CD4-positive, alpha-beta memory T cell (primary cell): ENCODE data around the gene SERBP1. TPM values are rescaled to one million over a fixed set of nuclear protein-coding genes. Genes with fewer than 3 reads are reported as not detected.
A peak's percentile ranks its signal among the peaks of the same experiment; 100 is the strongest.

Experiments used
- CTCF ChIA-PET: fragments of 350-600 bp; sonication (Branson Sonifier 250); formaldehyde crosslinking; loops from one replicate; lab custom pipeline; 2021; ENCODE audit warnings: inconsistent platforms; ENCODE audit not compliant: partially characterized antibody; lab: Charles Lee
- POLR2A ChIA-PET: fragments of 350-600 bp; sonication (Branson Sonifier 250); formaldehyde crosslinking; loops from one replicate; lab custom pipeline; 2021; ENCODE audit not compliant: partially characterized antibody; lab: Charles Lee
- DNase-seq, 5 donors: peaks; one replicate each; pipeline versions ENCODE4 v3.0.0 to v3.0.0-alpha.2; 2020 to 2022; ENCODE audit warnings: mixed read lengths in 1 of 5
- H3K27ac ChIP-seq: one replicate; pipeline ENCODE4 v1.7.0; 2013; ENCODE audit warnings: low read depth, low read length
- H3K27me3 ChIP-seq: 2 replicates; pipeline ENCODE4 v1.7.0; 2013; ENCODE audit warnings: mild to moderate bottlenecking, low read length, moderate library complexity; ENCODE audit not compliant: insufficient read depth
- H3K36me3 ChIP-seq: 2 replicates; pipeline ENCODE4 v1.7.0; 2013; ENCODE audit warnings: mild to moderate bottlenecking, low read length, moderate library complexity; ENCODE audit not compliant: insufficient read depth
- H3K4me1 ChIP-seq: 2 replicates; pipeline ENCODE4 v1.7.0; 2013; ENCODE audit warnings: mild to moderate bottlenecking, low read length, moderate library complexity; ENCODE audit not compliant: insufficient read depth
- H3K4me3 ChIP-seq, 2 donors: one replicate each; pipeline ENCODE4 v1.7.0; 2013; ENCODE audit warnings: low read length in 2 of 2, mild to moderate bottlenecking in 1 of 2
- H3K9me3 ChIP-seq, 2 donors: one replicate each; pipeline ENCODE4 v1.7.0; 2013; ENCODE audit warnings: low read length in 2 of 2, control low read depth in 1 of 2; ENCODE audit not compliant: control insufficient read depth in 1 of 2
- H3K27ac Mint-ChIP-seq, 7 donors: one replicate each; pipeline ENCODE4 v1.8.0; 2020 to 2021; ENCODE audit warnings: mixed read lengths in 7 of 7, mild to moderate bottlenecking in 6 of 7, inconsistent platforms in 3 of 7, moderate library complexity in 3 of 7
- H3K27me3 Mint-ChIP-seq, 2 donors: one replicate each; pipeline ENCODE4 v1.8.0; 2020 to 2021; ENCODE audit warnings: mixed read lengths in 2 of 2
- H3K36me3 Mint-ChIP-seq, 2 donors: one replicate each; pipeline ENCODE4 v1.8.0; 2020 to 2021; ENCODE audit warnings: mixed read lengths in 2 of 2, inconsistent platforms in 1 of 2, mild to moderate bottlenecking in 1 of 2
- H3K4me1 Mint-ChIP-seq, 4 donors: one replicate each; pipeline ENCODE4 v1.8.0; 2020 to 2021; ENCODE audit warnings: mixed read lengths in 4 of 4, mild to moderate bottlenecking in 1 of 4
- H3K4me3 Mint-ChIP-seq, 8 donors: one replicate each; pipeline ENCODE4 v1.8.0; 2020 to 2021; ENCODE audit warnings: mixed read lengths in 8 of 8, mild to moderate bottlenecking in 7 of 8, moderate library complexity in 6 of 8, inconsistent platforms in 3 of 8
- H3K9me3 Mint-ChIP-seq, 8 donors: one replicate each; pipeline ENCODE4 v1.8.0; 2020 to 2021; ENCODE audit warnings: mixed read lengths in 8 of 8, mild to moderate bottlenecking in 5 of 8, inconsistent platforms in 3 of 8, moderate library complexity in 1 of 8
- intact Hi-C: fragments of 100-400 bp; cut with micrococcal nuclease; formaldehyde crosslinking; loops from one replicate; pipeline ENCODE4 v1.15.1; 2023
- polyA plus RNA-seq, 2 donors: library from polyadenylated mRNA; unstranded; fragments of 300-500 nt; fragmentation: Illumina TruSeq; gene quantifications; one replicate each; pipeline ENCODE4 v1.2.3, GENCODE V29; 2021
- total RNA-seq, 2 experiments: library from RNA; stranded (reverse); gene quantifications; one replicate each; pipeline ENCODE4 v1.2.3, GENCODE V29; 2021

The SERBP1 gene
- total and polyA plus RNA-seq, 4 experiments from 2014 or later: 94.9 to 154 (median 136) TPM

GRCh38 chr1:67432745-67433144 lies 2.5 kb upstream of the SERBP1 start:
- H3K4me1 ChIP-seq: peaks cover 14% of the 10 kb centered on the region
- no peak overlapping the region for H3K4me3 ChIP-seq
- H3K36me3 ChIP-seq: no peaks in the 10 kb centered on the region
- H3K9me3 ChIP-seq: no peaks in the 10 kb centered on the region
- no peaks in the 10 kb centered on the region for H3K27me3 ChIP-seq
- intact Hi-C loops: loop anchor here (5.0 to 10.0 kb wide), 2 partner anchors 200 to 668 kb away; no protein-coding TSS in a partner anchor
- ChIA-PET CTCF (interaction anchor here (0.8 to 1.5 kb wide), 4 partner anchors 8 to 437 kb away, joined by 3 to 7 read pairs (median 3); no protein-coding TSS in a partner anchor), POLR2A (no interaction called here)
- Mint-ChIP-seq H3K4me3 (no peak overlapping the region), H3K36me3 (peaks cover 9 to 31% of the 10 kb centered on the region in 2 donors), H3K27me3 (no peaks in the 10 kb centered on the region), H3K9me3 (no peaks in the 10 kb centered on the region), H3K4me1 (peaks cover 13 to 37% (median 16%) of the 10 kb centered on the region in 4 donors), H3K27ac (peak overlapping the region in 1 of 7 donors; percentile 35)
- DNase-seq: no peak
- H3K27ac ChIP-seq: no peak overlapping the region

- Mint-ChIP-seq H3K4me3 (peak overlapping the region; percentile 26 to 99 (median 72)), H3K27ac (peak overlapping the region; percentile 83 to 98 (median 98)), H3K36me3 (peaks cover 9 to 39% of the 10 kb centered on the region in 2 donors), H3K9me3 (no peaks in the 10 kb centered on the region), H3K4me1 (peaks cover 20 to 45% (median 23%) of the 10 kb centered on the region in 4 donors), H3K27me3 (no peaks in the 10 kb centered on the region)
- Histone ChIP-seq H3K27me3 (no peaks in the 10 kb centered on the region), H3K9me3 (no peaks in the 10 kb centered on the region), H3K4me3 (no peak overlapping the region), H3K4me1 (peaks cover 22% of the 10 kb centered on the region), H3K27ac (peak overlapping the region; percentile 88), H3K36me3 (no peaks in the 10 kb centered on the region)
- DNase-seq: no peak
- CTCF ChIA-PET: interaction anchor here (0.8 to 1.5 kb wide), 6 partner anchors 9 to 437 kb away, joined by 3 to 7 read pairs (median 3); no protein-coding TSS in a partner anchor
- POLR2A ChIA-PET: interaction anchor here (1.2 to 2.3 kb wide), 3 partner anchors 243 to 508 kb away, joined by 5 to 16 read pairs (median 5); partner anchors contain the start of genes DNAI4, MIER1 and SLC35D1
- intact Hi-C loops: loop anchor here (2.0 to 10.0 kb wide), 3 partner anchors 69 to 667 kb away; no protein-coding TSS in a partner anchor
Observed at GRCh38 chr1:67431869-67432578, 1.8 kb upstream of the SERBP1 start.

- peaks cover 23 to 50% (median 28%) of the 10 kb centered on the region in 4 donors for H3K4me1 Mint-ChIP-seq
- intact Hi-C loops: loop anchor here (2.0 to 10.0 kb wide), 3 partner anchors 70 to 666 kb away; no protein-coding TSS in a partner anchor
- POLR2A ChIA-PET: interaction anchor here (1.2 to 4.1 kb wide), 7 partner anchors 12 to 507 kb away, joined by 5 to 27 read pairs (median 15); partner anchors contain the start of genes DNAI4, GADD45A, MIER1 and SLC35D1
- peak overlapping the region; percentile 92 to 99 (median 95) for H3K4me3 Mint-ChIP-seq
- peaks cover 10 to 43% of the 10 kb centered on the region in 2 donors for H3K36me3 Mint-ChIP-seq
- H3K27ac Mint-ChIP-seq: peak overlapping the region; percentile 96 to 99 (median 98)
- H3K9me3 ChIP-seq: no peaks in the 10 kb centered on the region
- CTCF ChIA-PET: interaction anchor here (0.8 to 1.5 kb wide), 4 partner anchors 48 to 436 kb away, joined by 3 to 7 read pairs (median 4); no protein-coding TSS in a partner anchor
- no peaks in the 10 kb centered on the region for H3K9me3 Mint-ChIP-seq
- H3K27me3 ChIP-seq: no peaks in the 10 kb centered on the region
- H3K27ac ChIP-seq: peak overlapping the region; percentile 88
- DNase-seq: no peak
- no peaks in the 10 kb centered on the region for H3K27me3 Mint-ChIP-seq
- no peaks in the 10 kb centered on the region for H3K36me3 ChIP-seq
- H3K4me1 ChIP-seq: peaks cover 29% of the 10 kb centered on the region
- H3K4me3 ChIP-seq: peak overlapping the region; percentile 78 to 91
Observed at GRCh38 chr1:67431156-67431765, 1.1 kb upstream of the SERBP1 start.

- peak in 1 of 5 donors; percentile 26 for DNase-seq
- peaks cover 19 to 57% of the 10 kb centered on the region in 2 donors for H3K36me3 Mint-ChIP-seq
- H3K27me3 Mint-ChIP-seq: no peaks in the 10 kb centered on the region
- peak overlapping the region; percentile 92 to 99 (median 95) for H3K4me3 Mint-ChIP-seq
- peak overlapping the region; percentile 96 to 99 (median 98) for H3K27ac Mint-ChIP-seq
- H3K27me3 ChIP-seq: no peaks in the 10 kb centered on the region
- H3K27ac ChIP-seq: peak overlapping the region; percentile 88
- ChIA-PET POLR2A (interaction anchor here (0.8 to 4.1 kb wide), 14 partner anchors 10 to 505 kb away, joined by 3 to 27 read pairs (median 6); partner anchors contain the start of genes DNAI4, GADD45A, IL12RB2 and MIER1), CTCF (interaction anchor here (0.7 to 1.7 kb wide), 3 partner anchors 16 to 506 kb away, joined by 3 to 5 read pairs (median 4); no protein-coding TSS in a partner anchor)
- H3K4me3 ChIP-seq: peak overlapping the region; percentile 87 to 91
- intact Hi-C loops: loop anchor here (1.0 to 10.0 kb wide), 9 partner anchors 71 to 665 kb away; partner anchors contain the start of genes DNAI4, GADD45A and MIER1
- H3K9me3 ChIP-seq: no peaks in the 10 kb centered on the region
- H3K4me1 ChIP-seq: peaks cover 42% of the 10 kb centered on the region
- H3K36me3 ChIP-seq: peaks cover 11% of the 10 kb centered on the region
- H3K9me3 Mint-ChIP-seq: no peaks in the 10 kb centered on the region
- H3K4me1 Mint-ChIP-seq: peaks cover 32 to 65% (median 39%) of the 10 kb centered on the region in 4 donors
Observed at GRCh38 chr1:67429528-67430357, 459 bp downstream of the SERBP1 start.

GRCh38 chr1:67429011-67429527 lies 1.1 kb downstream of the SERBP1 start:
- ChIA-PET CTCF (interaction anchor here (1.1 to 1.7 kb wide), 5 partner anchors 13 to 217 kb away, joined by 3 to 5 read pairs (median 4); no protein-coding TSS in a partner anchor), POLR2A (interaction anchor here (0.8 to 4.1 kb wide), 13 partner anchors 10 to 504 kb away, joined by 3 to 27 read pairs (median 6); partner anchors contain the start of genes DNAI4, GADD45A, IL12RB2 and MIER1)
- Mint-ChIP-seq H3K4me1 (peaks cover 34 to 70% (median 43%) of the 10 kb centered on the region in 4 donors), H3K4me3 (peak overlapping the region; percentile 92 to 99 (median 95)), H3K27me3 (no peaks in the 10 kb centered on the region), H3K36me3 (peaks cover 24 to 64% of the 10 kb centered on the region in 2 donors), H3K27ac (peak overlapping the region; percentile 96 to 99 (median 98)), H3K9me3 (no peaks in the 10 kb centered on the region)
- Histone ChIP-seq H3K36me3 (peaks cover 18% of the 10 kb centered on the region), H3K9me3 (no peaks in the 10 kb centered on the region), H3K4me1 (peaks cover 46% of the 10 kb centered on the region), H3K27ac (peak overlapping the region; percentile 88), H3K4me3 (peak overlapping the region; percentile 87 to 91), H3K27me3 (no peaks in the 10 kb centered on the region)
- DNase-seq: peak; percentile 40 to 62 (median 46)
- intact Hi-C loops: loop anchor here (10.0 kb wide), 1 partner anchor 284 kb away; no protein-coding TSS in a partner anchor
